Measurements from ENCODE around the gene MEF2B.

Gene MEF2B

DNA sequence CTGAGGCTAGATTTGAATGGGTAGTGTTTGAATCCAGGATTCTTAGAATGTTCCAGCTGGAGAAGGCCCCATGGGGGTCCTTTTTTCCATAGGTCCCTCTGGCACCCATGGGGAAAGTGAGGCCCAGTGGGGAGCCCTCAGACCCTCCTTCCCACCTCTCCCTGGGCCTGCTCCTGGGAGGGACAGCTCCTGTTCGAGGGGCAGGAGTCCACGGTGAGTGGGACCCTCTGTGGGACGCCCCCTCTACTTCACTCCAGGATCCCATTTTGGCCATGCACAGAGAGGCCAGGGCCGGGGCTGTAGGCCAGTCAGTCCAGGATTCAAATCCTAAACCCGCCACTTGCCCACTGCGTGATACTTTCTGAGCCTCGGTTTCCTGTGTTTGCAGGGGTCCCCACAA is 7.6 kb downstream of the MEF2B start:
- no peak overlapping the region for H3K27ac ChIP-seq
- no peak for TF ChIP-seq ZFX (IDR thresholded peaks at IDR 0.05; ENCODE audit: borderline replicate concordance)
- TF ChIP-seq, protein P1, sequence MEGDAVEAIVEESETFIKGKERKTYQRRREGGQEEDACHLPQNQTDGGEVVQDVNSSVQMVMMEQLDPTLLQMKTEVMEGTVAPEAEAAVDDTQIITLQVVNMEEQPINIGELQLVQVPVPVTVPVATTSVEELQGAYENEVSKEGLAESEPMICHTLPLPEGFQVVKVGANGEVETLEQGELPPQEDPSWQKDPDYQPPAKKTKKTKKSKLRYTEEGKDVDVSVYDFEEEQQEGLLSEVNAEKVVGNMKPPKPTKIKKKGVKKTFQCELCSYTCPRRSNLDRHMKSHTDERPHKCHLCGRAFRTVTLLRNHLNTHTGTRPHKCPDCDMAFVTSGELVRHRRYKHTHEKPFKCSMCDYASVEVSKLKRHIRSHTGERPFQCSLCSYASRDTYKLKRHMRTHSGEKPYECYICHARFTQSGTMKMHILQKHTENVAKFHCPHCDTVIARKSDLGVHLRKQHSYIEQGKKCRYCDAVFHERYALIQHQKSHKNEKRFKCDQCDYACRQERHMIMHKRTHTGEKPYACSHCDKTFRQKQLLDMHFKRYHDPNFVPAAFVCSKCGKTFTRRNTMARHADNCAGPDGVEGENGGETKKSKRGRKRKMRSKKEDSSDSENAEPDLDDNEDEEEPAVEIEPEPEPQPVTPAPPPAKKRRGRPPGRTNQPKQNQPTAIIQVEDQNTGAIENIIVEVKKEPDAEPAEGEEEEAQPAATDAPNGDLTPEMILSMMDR (IDR thresholded peaks at IDR 0.05), result no peak

DNA sequence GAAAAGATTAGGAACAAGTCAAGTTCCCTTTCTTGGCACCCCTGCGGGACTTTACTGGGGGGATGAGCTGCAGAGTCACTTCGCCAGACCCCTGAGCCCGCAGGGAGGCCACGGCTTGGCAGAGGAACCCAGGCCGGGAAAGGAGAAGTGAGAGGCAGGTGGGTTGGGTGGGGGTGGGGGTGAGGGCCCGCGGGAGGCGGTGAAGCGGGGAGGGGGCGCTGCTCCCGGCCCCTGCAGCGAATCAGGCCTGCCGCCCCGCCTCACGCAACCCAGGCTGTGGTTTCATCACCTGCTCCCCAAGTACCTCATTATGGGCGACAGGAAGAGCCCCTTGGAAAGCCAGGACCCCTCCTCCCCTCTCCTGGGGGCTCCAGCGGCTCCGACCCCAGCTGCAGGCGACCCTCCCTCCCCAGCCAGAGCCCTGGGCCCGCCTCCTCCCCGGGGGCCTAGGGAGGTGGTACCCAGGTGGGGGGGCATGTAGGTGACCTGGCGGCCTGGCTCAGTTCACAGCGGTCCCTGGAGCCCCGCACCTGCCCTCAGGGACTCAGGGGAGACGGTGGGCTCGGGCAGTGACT is 9.5 kb downstream of the MEF2B start:
- no peak for TF ChIP-seq ZFX (IDR thresholded peaks at IDR 0.05; ENCODE audit: borderline replicate concordance)
- TF ChIP-seq, protein P1 (IDR thresholded peaks at IDR 0.05), result no peak
- no peak overlapping the region for H3K27ac ChIP-seq

DNA sequence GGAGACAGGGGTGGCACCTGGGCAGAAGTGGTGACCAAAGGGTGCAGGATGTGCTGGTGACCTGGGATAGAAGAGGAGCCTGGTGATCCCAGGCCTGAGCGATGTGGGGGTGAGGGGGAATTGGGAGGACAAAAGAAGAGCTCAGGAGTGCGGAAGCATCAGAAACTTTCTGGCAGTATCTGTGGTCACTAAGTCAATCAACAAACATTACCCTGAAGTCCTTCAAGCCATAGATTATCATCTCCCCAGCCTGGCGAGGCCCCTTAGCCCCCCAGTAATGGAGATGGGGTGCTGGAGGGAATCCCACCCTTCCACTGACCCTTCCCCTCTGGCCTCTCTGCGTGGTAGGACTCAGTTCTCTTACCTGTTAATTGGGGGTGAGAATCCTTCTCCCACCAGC is 10.5 kb downstream of the MEF2B start:
- TF ChIP-seq, protein P1 (IDR thresholded peaks at IDR 0.05), result no peak
- no peak for TF ChIP-seq ZFX (IDR thresholded peaks at IDR 0.05; ENCODE audit: borderline replicate concordance)
- H3K27ac ChIP-seq, result no peak overlapping the region

DNA sequence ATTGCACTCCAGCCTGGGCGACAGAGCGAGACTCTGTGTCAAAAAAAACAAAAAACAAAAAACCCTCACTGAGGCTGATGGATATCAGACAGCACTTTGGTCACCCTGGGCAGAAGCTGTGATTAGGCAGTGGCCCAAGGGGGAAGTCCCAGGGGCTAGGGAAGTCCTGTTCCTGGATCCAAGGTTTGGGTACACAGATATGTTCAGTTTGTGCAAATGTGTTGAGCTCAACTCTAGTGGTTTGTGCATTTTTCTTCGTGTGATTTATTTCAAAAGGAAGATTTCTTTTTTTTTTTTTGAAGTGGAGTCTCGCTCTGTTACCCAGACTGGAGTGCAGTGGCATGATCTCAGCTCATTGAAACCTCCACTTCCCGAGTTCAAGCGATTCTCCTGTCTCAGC is 12.3 kb downstream of the MEF2B start:
- TF ChIP-seq ZFX (IDR thresholded peaks at IDR 0.05; ENCODE audit: borderline replicate concordance), result no peak
- TF ChIP-seq, protein P1 (IDR thresholded peaks at IDR 0.05), result no peak
- H3K27ac ChIP-seq, result no peak overlapping the region

DNA sequence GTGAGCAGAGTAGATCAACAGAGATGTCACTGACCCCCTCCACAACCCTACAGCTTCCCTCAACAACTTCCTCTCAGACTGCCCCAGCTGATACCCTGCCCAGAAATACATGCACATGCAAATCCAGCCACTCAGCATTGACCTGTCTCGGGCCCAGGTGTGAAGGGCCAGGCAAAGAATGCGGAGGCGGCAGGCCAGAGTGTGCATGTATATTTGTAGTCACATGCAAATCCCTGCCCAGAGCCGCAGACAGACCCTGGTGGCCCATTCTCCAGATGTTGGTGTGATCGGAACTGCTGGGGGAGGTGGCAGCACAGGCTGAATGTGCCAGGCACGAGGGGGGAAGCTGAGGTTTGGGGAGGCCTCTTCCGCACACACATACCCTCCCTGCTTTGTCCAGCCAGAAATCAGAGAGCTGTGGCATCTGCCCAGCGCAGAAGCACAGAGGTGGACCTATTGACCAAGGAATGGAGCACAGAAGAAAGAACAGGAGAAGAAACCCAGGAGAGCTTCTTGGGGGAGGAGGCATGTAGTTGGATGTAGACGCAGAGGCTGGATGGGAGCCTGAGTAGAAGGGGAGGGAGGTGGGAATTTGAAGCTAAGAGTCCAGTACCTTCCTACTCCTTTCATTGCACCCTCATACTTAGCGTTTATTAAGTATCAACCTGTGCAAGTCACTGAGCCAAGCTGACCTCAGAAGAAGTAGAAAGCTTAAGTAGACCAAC is 14.4 kb downstream of the MEF2B start:
- no peak overlapping the region for H3K27ac ChIP-seq
- TF ChIP-seq, protein P1 (IDR thresholded peaks at IDR 0.05), result no peak
- TF ChIP-seq ZFX (IDR thresholded peaks at IDR 0.05; ENCODE audit: borderline replicate concordance), result no peak

DNA sequence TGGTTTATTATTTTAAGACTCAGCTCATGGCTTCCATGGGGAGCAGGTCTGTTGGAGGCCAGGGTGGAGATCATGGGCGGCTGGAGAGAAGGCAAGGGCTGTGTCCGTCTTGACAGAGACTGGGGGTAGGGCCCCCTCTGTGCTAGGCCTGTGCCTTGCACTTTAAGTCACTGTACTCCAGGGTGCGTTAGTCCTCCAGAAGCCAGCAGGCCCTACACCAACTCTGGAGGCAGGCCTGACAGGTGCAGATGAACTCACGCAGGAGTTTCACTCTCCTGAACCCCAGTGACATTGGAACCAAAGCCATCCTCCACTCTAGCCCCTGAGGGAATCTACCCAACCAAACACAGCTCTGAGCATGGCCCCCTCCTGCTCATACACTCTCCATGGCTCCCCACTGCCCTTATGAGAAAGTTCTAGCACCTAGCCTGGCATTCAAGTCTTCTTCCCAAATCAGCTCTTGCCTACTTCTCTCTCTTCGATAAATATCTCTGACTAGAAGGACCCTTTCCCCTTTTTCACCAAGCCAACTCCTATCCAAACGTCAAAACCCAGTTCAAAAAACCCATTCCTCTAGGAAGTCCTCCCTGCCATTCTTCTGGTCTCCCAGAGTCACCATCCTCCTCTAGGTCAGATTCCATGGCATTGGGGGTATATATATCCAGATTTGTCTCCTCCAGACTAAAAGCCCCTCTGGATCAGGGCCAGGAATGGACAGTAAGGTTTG is 15.1 kb downstream of the MEF2B start:
- no peak overlapping the region for H3K27ac ChIP-seq
- TF ChIP-seq ZFX (IDR thresholded peaks at IDR 0.05; ENCODE audit: borderline replicate concordance), result no peak
- TF ChIP-seq, protein P1 (IDR thresholded peaks at IDR 0.05), result no peak

All from 22Rv1 (cell line).